WERI-Rb-1 (cell line): ENCODE measurements around the gene TNFRSF8.

Experiments used
- DNase-seq: peaks from one replicate; pipeline ENCODE4 v3.0.0-alpha.2; 2020
- H3K27ac ChIP-seq: fragments of 250-450 bp; sonication (Bioruptor Pico); 2 replicates; pipeline ENCODE4 v1.5.1; 2020; ENCODE audit warnings: mild to moderate bottlenecking, moderate library complexity
- H3K27me3 ChIP-seq: fragments of 250-450 bp; sonication (Bioruptor Pico); 2 replicates; pipeline ENCODE4 v1.5.1; 2021; ENCODE audit warnings: mild to moderate bottlenecking, low read depth, moderate library complexity; ENCODE audit not compliant: insufficient read depth, severe bottlenecking
- H3K36me3 ChIP-seq: fragments of 250-450 bp; sonication (Bioruptor Pico); 2 replicates; pipeline ENCODE4 v1.5.1; 2020; ENCODE audit warnings: mild to moderate bottlenecking, moderate library complexity
- H3K4me3 ChIP-seq: 2 replicates; pipeline ENCODE4 v1.5.1; 2011; ENCODE audit warnings: low read depth, mild to moderate bottlenecking, control low read depth, low read length
- H3K9me3 ChIP-seq: fragments of 250-450 bp; sonication (Bioruptor Pico); 2 replicates; pipeline ENCODE4 v1.5.1; 2021; ENCODE audit warnings: mild to moderate bottlenecking, moderate library complexity; ENCODE audit not compliant: severe bottlenecking
- TF ChIP-seq, protein P1 (sequence below): IDR thresholded peaks from 2 replicates; pipeline ENCODE4 v1.5.1; 2011; ENCODE audit warnings: low read depth, mild to moderate bottlenecking, control low read depth, inconsistent platforms, low read length

The TNFRSF8 gene

DNA sequence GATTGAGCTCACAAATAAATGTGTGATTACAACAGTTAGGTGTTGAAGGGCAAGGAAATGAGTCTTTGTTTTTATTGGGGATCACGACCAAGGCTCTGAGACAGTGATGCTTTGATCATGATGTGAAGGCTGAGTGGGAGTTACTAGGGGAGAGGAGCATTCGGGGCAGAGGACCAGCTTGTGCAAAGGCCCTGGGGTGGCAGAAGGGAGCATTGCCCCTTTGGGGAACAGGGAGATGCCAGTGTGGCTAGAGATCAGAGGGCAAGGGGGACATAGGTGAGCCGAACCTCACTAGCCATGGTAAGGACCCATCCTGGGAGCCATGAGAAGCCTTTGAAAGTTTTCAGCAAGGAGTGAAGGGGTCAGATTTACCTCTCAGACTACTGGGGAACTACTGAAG is 31.1 kb downstream of the TNFRSF8 start:
- no peak overlapping the region for H3K27ac ChIP-seq
- H3K27me3 ChIP-seq: no peaks in the 10 kb centered on the region
- TF ChIP-seq, protein P1, sequence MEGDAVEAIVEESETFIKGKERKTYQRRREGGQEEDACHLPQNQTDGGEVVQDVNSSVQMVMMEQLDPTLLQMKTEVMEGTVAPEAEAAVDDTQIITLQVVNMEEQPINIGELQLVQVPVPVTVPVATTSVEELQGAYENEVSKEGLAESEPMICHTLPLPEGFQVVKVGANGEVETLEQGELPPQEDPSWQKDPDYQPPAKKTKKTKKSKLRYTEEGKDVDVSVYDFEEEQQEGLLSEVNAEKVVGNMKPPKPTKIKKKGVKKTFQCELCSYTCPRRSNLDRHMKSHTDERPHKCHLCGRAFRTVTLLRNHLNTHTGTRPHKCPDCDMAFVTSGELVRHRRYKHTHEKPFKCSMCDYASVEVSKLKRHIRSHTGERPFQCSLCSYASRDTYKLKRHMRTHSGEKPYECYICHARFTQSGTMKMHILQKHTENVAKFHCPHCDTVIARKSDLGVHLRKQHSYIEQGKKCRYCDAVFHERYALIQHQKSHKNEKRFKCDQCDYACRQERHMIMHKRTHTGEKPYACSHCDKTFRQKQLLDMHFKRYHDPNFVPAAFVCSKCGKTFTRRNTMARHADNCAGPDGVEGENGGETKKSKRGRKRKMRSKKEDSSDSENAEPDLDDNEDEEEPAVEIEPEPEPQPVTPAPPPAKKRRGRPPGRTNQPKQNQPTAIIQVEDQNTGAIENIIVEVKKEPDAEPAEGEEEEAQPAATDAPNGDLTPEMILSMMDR: no peak
- DNase-seq: no peak
- H3K4me3 ChIP-seq: no peak overlapping the region
- H3K9me3 ChIP-seq: no peaks in the 10 kb centered on the region
- H3K36me3 ChIP-seq: no peaks in the 10 kb centered on the region

DNA sequence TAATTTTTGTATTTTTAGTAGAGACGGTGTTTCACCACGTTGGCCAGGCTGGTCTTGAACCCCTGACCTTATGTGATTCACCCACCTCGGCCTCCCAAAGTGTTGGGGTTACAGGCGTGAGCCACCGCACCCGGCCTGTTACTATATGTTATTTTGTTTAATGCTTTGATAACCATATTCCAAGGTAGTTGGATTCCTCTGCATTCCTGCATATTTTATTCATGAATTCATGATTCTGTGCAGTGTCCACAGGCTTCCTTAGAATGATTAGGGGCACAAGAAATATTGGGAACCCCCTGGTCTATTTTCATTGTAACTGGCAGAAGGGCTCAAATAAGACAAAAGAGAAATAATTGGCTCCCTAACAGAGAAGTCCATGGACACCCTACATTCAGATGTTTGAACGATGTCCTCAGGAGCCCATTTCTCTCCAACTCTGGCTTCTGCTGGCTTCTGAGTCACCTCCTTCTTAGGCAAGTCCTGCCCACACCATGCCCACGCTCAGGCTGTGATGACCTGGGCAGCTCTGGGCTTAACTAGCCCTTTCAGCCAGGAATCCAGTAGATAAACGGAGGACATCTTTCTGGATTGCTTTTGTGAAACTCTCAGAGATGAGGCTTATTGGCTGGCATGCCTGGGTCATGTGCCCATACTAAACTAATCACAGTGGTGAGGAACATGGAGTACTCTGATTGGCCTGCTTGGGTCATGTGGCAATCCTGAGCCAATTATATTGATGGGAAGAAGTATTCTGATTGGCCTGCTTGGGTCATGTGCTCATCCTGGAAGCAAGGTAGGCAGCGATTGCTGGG is 32.6 kb downstream of the TNFRSF8 start:
- TF ChIP-seq, protein P1: no peak
- no peak for DNase-seq
- no peaks in the 10 kb centered on the region for H3K36me3 ChIP-seq
- H3K27ac ChIP-seq: no peak overlapping the region
- H3K9me3 ChIP-seq: no peaks in the 10 kb centered on the region
- no peaks in the 10 kb centered on the region for H3K27me3 ChIP-seq
- H3K4me3 ChIP-seq: no peak overlapping the region

DNA sequence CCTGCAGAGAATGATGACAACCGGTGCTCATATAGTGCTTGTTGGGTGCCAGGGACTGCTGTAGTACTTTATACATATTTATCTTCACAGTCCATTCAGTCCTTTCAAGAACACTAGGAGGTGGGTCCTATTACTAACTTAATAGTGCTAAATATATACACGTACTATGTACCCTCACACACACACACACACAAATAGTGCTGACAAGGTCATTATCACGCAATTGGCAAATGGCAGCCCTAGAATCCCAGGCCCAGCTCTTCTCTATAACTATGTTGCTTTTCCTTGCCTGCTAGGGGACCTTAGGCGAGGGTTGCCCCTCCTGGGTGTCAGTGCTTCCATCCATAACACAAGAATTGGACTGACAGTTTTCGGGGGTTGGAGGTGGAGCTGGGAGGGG is 33.5 kb downstream of the TNFRSF8 start:
- H3K27me3 ChIP-seq: no peaks in the 10 kb centered on the region
- TF ChIP-seq, protein P1: no peak

GRCh38 chr1:12097321-12097720 is 34.2 kb downstream of the TNFRSF8 start:
- no peaks in the 10 kb centered on the region for H3K27me3 ChIP-seq
- H3K36me3 ChIP-seq: no peaks in the 10 kb centered on the region
- TF ChIP-seq, protein P1: no peak
- no peaks in the 10 kb centered on the region for H3K9me3 ChIP-seq
- H3K27ac ChIP-seq: no peak overlapping the region
- no peak overlapping the region for H3K4me3 ChIP-seq
- no peak for DNase-seq

More for the DNA sequence above, 33.5 kb downstream of the TNFRSF8 start:
- DNase-seq: no peak
- H3K27ac ChIP-seq: no peak overlapping the region
- H3K9me3 ChIP-seq: no peaks in the 10 kb centered on the region
- H3K4me3 ChIP-seq: no peak overlapping the region
- H3K36me3 ChIP-seq: no peaks in the 10 kb centered on the region

DNA sequence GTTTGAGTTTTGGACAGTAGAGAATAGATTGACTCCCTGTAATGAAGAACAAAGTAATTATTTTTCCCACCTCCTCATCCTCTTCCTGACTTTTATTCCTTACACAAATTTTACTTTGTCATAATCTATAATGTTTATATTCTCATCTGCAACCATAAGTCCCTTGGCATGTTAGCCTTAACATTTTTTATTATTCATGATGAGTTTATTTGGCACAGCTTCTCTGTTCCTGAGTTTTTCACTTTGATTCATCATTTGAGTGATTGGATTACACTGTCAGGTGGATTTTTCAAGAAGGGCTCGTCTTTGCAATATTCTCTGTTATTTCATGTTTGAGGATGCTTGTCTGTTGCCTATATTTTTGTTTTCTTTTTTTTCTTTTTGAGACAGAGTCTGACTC is 35.7 kb downstream of the TNFRSF8 start:
- Histone ChIP-seq H3K4me3 (no peak overlapping the region), H3K27ac (no peak overlapping the region), H3K27me3 (no peaks in the 10 kb centered on the region), H3K9me3 (no peaks in the 10 kb centered on the region), H3K36me3 (no peaks in the 10 kb centered on the region)
- DNase-seq: no peak
- TF ChIP-seq, protein P1: no peak

GRCh38 chr1:12099610-12100009 is 36.5 kb downstream of the TNFRSF8 start:
- H3K36me3 ChIP-seq: no peaks in the 10 kb centered on the region
- no peak overlapping the region for H3K4me3 ChIP-seq
- no peak overlapping the region for H3K27ac ChIP-seq

More at GRCh38 chr1:12099610-12100009, 36.5 kb downstream of the TNFRSF8 start:
- no peaks in the 10 kb centered on the region for H3K27me3 ChIP-seq
- no peak for DNase-seq
- TF ChIP-seq, protein P1: no peak
- H3K9me3 ChIP-seq: no peaks in the 10 kb centered on the region
